ENCODE results near the gene CALD1. TPM values are rescaled to one million over a fixed set of nuclear protein-coding genes. Genes with fewer than 3 reads are reported as not detected.

The CALD1 gene
- polyA plus RNA-seq, 4 donors = 3.4 to 70.8 (median 45.3) TPM

- Histone ChIP-seq H3K27ac (ENCODE audit: low read depth in 1 of 3, low read length in 2 of 3) (peak overlapping the region in 2 of 3 donors; percentile 39 to 69), H3K27me3 (ENCODE audit: control insufficient read depth in 3 of 3, insufficient read depth in 3 of 3, low read length in 3 of 3) (no peaks in the 10 kb centered on the region), H3K4me1 (ENCODE audit: control insufficient read depth in 3 of 3, insufficient read depth in 2 of 3, low read depth in 1 of 3, low read length in 2 of 3) (no peaks in the 10 kb centered on the region), H3K9me3 (ENCODE audit: control insufficient read depth in 2 of 2, insufficient read depth in 1 of 2, low read depth in 1 of 2, low read length in 1 of 2) (no peaks in the 10 kb centered on the region), H3K36me3 (ENCODE audit: control insufficient read depth in 3 of 3, insufficient read depth in 2 of 3, low read depth in 1 of 3, low read length in 3 of 3) (no peaks in the 10 kb centered on the region), H3K4me3 (ENCODE audit: low read depth in 1 of 3, low read length in 3 of 3) (no peak overlapping the region)
- FAIRE-seq = no peak
- WGBS, 3 donors = 36 to 47% (median 39%) methylated on average over 9 of the region's 9 CpGs
- DNase-seq = no peak
Measured at GRCh38 chr7:134865001-134865845, 85.8 kb downstream of the CALD1 start.

GRCh38 chr7:134866617-134867016, 87.2 kb downstream of the CALD1 start:
- no peaks in the 10 kb centered on the region for H3K27me3 ChIP-seq (ENCODE audit: control insufficient read depth in 3 of 3, insufficient read depth in 3 of 3, low read length in 3 of 3)
- FAIRE-seq = no peak
- DNase-seq = no peak
- H3K9me3 ChIP-seq (ENCODE audit: control insufficient read depth in 2 of 2, insufficient read depth in 1 of 2, low read depth in 1 of 2, low read length in 1 of 2) = no peaks in the 10 kb centered on the region
- 37 to 64% (median 55%) methylated on average over 8 of the region's 8 CpGs for WGBS, 3 donors
- H3K4me1 ChIP-seq (ENCODE audit: control insufficient read depth in 3 of 3, insufficient read depth in 2 of 3, low read depth in 1 of 3, low read length in 2 of 3) = no peaks in the 10 kb centered on the region
- peak overlapping the region in 2 of 3 donors; percentile 69 to 73 for H3K27ac ChIP-seq (ENCODE audit: low read depth in 1 of 3, low read length in 2 of 3)
- H3K36me3 ChIP-seq (ENCODE audit: control insufficient read depth in 3 of 3, insufficient read depth in 2 of 3, low read depth in 1 of 3, low read length in 3 of 3) = no peaks in the 10 kb centered on the region
- H3K4me3 ChIP-seq (ENCODE audit: low read depth in 1 of 3, low read length in 3 of 3) = no peak overlapping the region

- FAIRE-seq (no peak), DNase-seq (no peak)
- Histone ChIP-seq H3K9me3 (ENCODE audit: control insufficient read depth in 2 of 2, insufficient read depth in 1 of 2, low read depth in 1 of 2, low read length in 1 of 2) (no peaks in the 10 kb centered on the region), H3K27me3 (ENCODE audit: control insufficient read depth in 3 of 3, insufficient read depth in 3 of 3, low read length in 3 of 3) (no peaks in the 10 kb centered on the region), H3K36me3 (ENCODE audit: control insufficient read depth in 3 of 3, insufficient read depth in 2 of 3, low read depth in 1 of 3, low read length in 3 of 3) (peaks cover 0 to 2% (median 0%) of the 10 kb centered on the region in 3 donors), H3K27ac (ENCODE audit: low read depth in 1 of 3, low read length in 2 of 3) (no peak overlapping the region), H3K4me1 (ENCODE audit: control insufficient read depth in 3 of 3, insufficient read depth in 2 of 3, low read depth in 1 of 3, low read length in 2 of 3) (no peaks in the 10 kb centered on the region), H3K4me3 (ENCODE audit: low read depth in 1 of 3, low read length in 3 of 3) (no peak overlapping the region)
- 76 to 85% (median 82%) methylated on average over 5 of the region's 5 CpGs for WGBS, 3 donors
Measured at GRCh38 chr7:134870156-134870555, 90.7 kb downstream of the CALD1 start.

- no peak overlapping the region for H3K27ac ChIP-seq (ENCODE audit: low read depth in 1 of 3, low read length in 2 of 3)
- 78 to 84% (median 79%) methylated on average over 1 of the region's 1 CpG for WGBS, 3 donors
- FAIRE-seq (no peak), DNase-seq (no peak)
- H3K36me3 ChIP-seq (ENCODE audit: control insufficient read depth in 3 of 3, insufficient read depth in 2 of 3, low read depth in 1 of 3, low read length in 3 of 3) = peaks cover 0 to 2% (median 0%) of the 10 kb centered on the region in 3 donors
- H3K4me3 ChIP-seq (ENCODE audit: low read depth in 1 of 3, low read length in 3 of 3) = no peak overlapping the region
- H3K27me3 ChIP-seq (ENCODE audit: control insufficient read depth in 3 of 3, insufficient read depth in 3 of 3, low read length in 3 of 3) = no peaks in the 10 kb centered on the region
- no peaks in the 10 kb centered on the region for H3K9me3 ChIP-seq (ENCODE audit: control insufficient read depth in 2 of 2, insufficient read depth in 1 of 2, low read depth in 1 of 2, low read length in 1 of 2)
- peaks cover 0 to under 1% (median 0%) of the 10 kb centered on the region in 3 donors for H3K4me1 ChIP-seq (ENCODE audit: control insufficient read depth in 3 of 3, insufficient read depth in 2 of 3, low read depth in 1 of 3, low read length in 2 of 3)
Measured at GRCh38 chr7:134870781-134871180, 91.3 kb downstream of the CALD1 start.

- DNase-seq (no peak), FAIRE-seq (no peak)
- Histone ChIP-seq H3K9me3 (ENCODE audit: control insufficient read depth in 2 of 2, insufficient read depth in 1 of 2, low read depth in 1 of 2, low read length in 1 of 2) (no peaks in the 10 kb centered on the region), H3K4me3 (ENCODE audit: low read depth in 1 of 3, low read length in 3 of 3) (no peak overlapping the region), H3K4me1 (ENCODE audit: control insufficient read depth in 3 of 3, insufficient read depth in 2 of 3, low read depth in 1 of 3, low read length in 2 of 3) (peaks cover 0 to 7% (median 0%) of the 10 kb centered on the region in 3 donors), H3K27ac (ENCODE audit: low read depth in 1 of 3, low read length in 2 of 3) (peak overlapping the region in 1 of 3 donors; percentile 52), H3K36me3 (ENCODE audit: control insufficient read depth in 3 of 3, insufficient read depth in 2 of 3, low read depth in 1 of 3, low read length in 3 of 3) (peaks cover 0 to 2% (median 0%) of the 10 kb centered on the region in 3 donors), H3K27me3 (ENCODE audit: control insufficient read depth in 3 of 3, insufficient read depth in 3 of 3, low read length in 3 of 3) (no peaks in the 10 kb centered on the region)
- WGBS, 3 donors = 65 to 92% (median 74%) methylated on average over 6 of the region's 6 CpGs
Measured at GRCh38 chr7:134873253-134873652, 93.8 kb downstream of the CALD1 start.

- H3K9me3 ChIP-seq (ENCODE audit: control insufficient read depth in 2 of 2, insufficient read depth in 1 of 2, low read depth in 1 of 2, low read length in 1 of 2) = no peaks in the 10 kb centered on the region
- peaks cover 0 to 7% (median 0%) of the 10 kb centered on the region in 3 donors for H3K4me1 ChIP-seq (ENCODE audit: control insufficient read depth in 3 of 3, insufficient read depth in 2 of 3, low read depth in 1 of 3, low read length in 2 of 3)
- H3K27me3 ChIP-seq (ENCODE audit: control insufficient read depth in 3 of 3, insufficient read depth in 3 of 3, low read length in 3 of 3) = no peaks in the 10 kb centered on the region
- DNase-seq (no peak), FAIRE-seq (no peak)
- H3K27ac ChIP-seq (ENCODE audit: low read depth in 1 of 3, low read length in 2 of 3) = peak overlapping the region in 1 of 3 donors; percentile 16
- WGBS, 3 donors = 77 to 82% (median 80%) methylated on average over 5 of the region's 5 CpGs
- no peak overlapping the region for H3K4me3 ChIP-seq (ENCODE audit: low read depth in 1 of 3, low read length in 3 of 3)
- H3K36me3 ChIP-seq (ENCODE audit: control insufficient read depth in 3 of 3, insufficient read depth in 2 of 3, low read depth in 1 of 3, low read length in 3 of 3) = peaks cover 0 to 2% (median 0%) of the 10 kb centered on the region in 3 donors
Measured at GRCh38 chr7:134874407-134874806, 95.0 kb downstream of the CALD1 start.

- FAIRE-seq (no peak), DNase-seq (no peak)
- Histone ChIP-seq H3K4me3 (ENCODE audit: low read depth in 1 of 3, low read length in 3 of 3) (no peak overlapping the region), H3K27ac (ENCODE audit: low read depth in 1 of 3, low read length in 2 of 3) (no peak overlapping the region), H3K36me3 (ENCODE audit: control insufficient read depth in 3 of 3, insufficient read depth in 2 of 3, low read depth in 1 of 3, low read length in 3 of 3) (peaks cover 0 to 2% (median 0%) of the 10 kb centered on the region in 3 donors), H3K9me3 (ENCODE audit: control insufficient read depth in 2 of 2, insufficient read depth in 1 of 2, low read depth in 1 of 2, low read length in 1 of 2) (no peaks in the 10 kb centered on the region), H3K4me1 (ENCODE audit: control insufficient read depth in 3 of 3, insufficient read depth in 2 of 3, low read depth in 1 of 3, low read length in 2 of 3) (peaks cover 0 to 9% (median 0%) of the 10 kb centered on the region in 3 donors), H3K27me3 (ENCODE audit: control insufficient read depth in 3 of 3, insufficient read depth in 3 of 3, low read length in 3 of 3) (no peaks in the 10 kb centered on the region)
- 67 to 75% (median 75%) methylated on average over 5 of the region's 5 CpGs for WGBS, 3 donors
Measured at GRCh38 chr7:134875867-134876266, 96.4 kb downstream of the CALD1 start.

- no peak for DNase-seq
- no peak for FAIRE-seq
- Histone ChIP-seq H3K27ac (ENCODE audit: low read depth in 1 of 3, low read length in 2 of 3) (peak overlapping the region in 2 of 3 donors; percentile 24 to 52), H3K27me3 (ENCODE audit: control insufficient read depth in 3 of 3, insufficient read depth in 3 of 3, low read length in 3 of 3) (no peaks in the 10 kb centered on the region), H3K9me3 (ENCODE audit: control insufficient read depth in 2 of 2, insufficient read depth in 1 of 2, low read depth in 1 of 2, low read length in 1 of 2) (no peaks in the 10 kb centered on the region), H3K4me1 (ENCODE audit: control insufficient read depth in 3 of 3, insufficient read depth in 2 of 3, low read depth in 1 of 3, low read length in 2 of 3) (peaks cover 0 to 9% (median 0%) of the 10 kb centered on the region in 3 donors), H3K4me3 (ENCODE audit: low read depth in 1 of 3, low read length in 3 of 3) (no peak overlapping the region), H3K36me3 (ENCODE audit: control insufficient read depth in 3 of 3, insufficient read depth in 2 of 3, low read depth in 1 of 3, low read length in 3 of 3) (no peaks in the 10 kb centered on the region)
Measured at GRCh38 chr7:134878746-134879357, 99.4 kb downstream of the CALD1 start.

All from small intestine (tissue), 7 donors.